Stimulated activated CD4-positive, alpha-beta T cell treated with anti-CD3 and anti-CD28 coated beads, TNF-alpha, amount 100 ng/mL, for 4 hours (primary cell): Measurements from ENCODE around the gene IL1RAPL1.
"Not testable (repeated sequence)": the region's sequence is repeated elsewhere in the genome, so short reads cannot be mapped to it uniquely, and the experiment has no call there.

Source experiments
- DNase-seq, 3 experiments: peaks; one replicate each; pipeline ENCODE4 v3.0.0-alpha.2; 2020; ENCODE audit warnings: low read depth in 3 of 3

The IL1RAPL1 gene

GRCh38 chrX:29274517-29274916 is 687.3 kb downstream of the IL1RAPL1 start:
- no peak for DNase-seq

- DNase-seq, result no peak
Observed at GRCh38 chrX:29275928-29276327, 688.7 kb downstream of the IL1RAPL1 start.

GRCh38 chrX:29281078-29281742 is 694.0 kb downstream of the IL1RAPL1 start:
- DNase-seq, result no peak

- DNase-seq, result no peak
Observed at GRCh38 chrX:29285664-29286063, 698.4 kb downstream of the IL1RAPL1 start.

GRCh38 chrX:29295987-29296680 is 708.9 kb downstream of the IL1RAPL1 start:
- no peak for DNase-seq

GRCh38 chrX:29297171-29297800 is 710.0 kb downstream of the IL1RAPL1 start:
- no peak for DNase-seq

GRCh38 chrX:29299684-29300083 is 712.4 kb downstream of the IL1RAPL1 start:
- DNase-seq, result no peak

GRCh38 chrX:29308726-29309125 is 721.5 kb downstream of the IL1RAPL1 start:
- DNase-seq, result no peak

- DNase-seq, result no peak
Observed at GRCh38 chrX:29315931-29316330, 728.7 kb downstream of the IL1RAPL1 start.

GRCh38 chrX:29318012-29318411 is 730.8 kb downstream of the IL1RAPL1 start:
- no peak for DNase-seq

- not testable (repeated sequence) for DNase-seq
Observed at GRCh38 chrX:29332429-29332828, 745.2 kb downstream of the IL1RAPL1 start.

- DNase-seq, result not testable (repeated sequence)
Observed at GRCh38 chrX:29333091-29333490, 745.8 kb downstream of the IL1RAPL1 start.

- no peak for DNase-seq
Observed at GRCh38 chrX:29348288-29348687, 761.0 kb downstream of the IL1RAPL1 start.

- no peak for DNase-seq
Observed at GRCh38 chrX:29359276-29359675, 772.0 kb downstream of the IL1RAPL1 start.

GRCh38 chrX:29374765-29375164 is 787.5 kb downstream of the IL1RAPL1 start:
- DNase-seq, result not testable (repeated sequence)

GRCh38 chrX:29376584-29376983 is 789.3 kb downstream of the IL1RAPL1 start:
- no peak for DNase-seq

GRCh38 chrX:29382811-29383210 is 795.6 kb downstream of the IL1RAPL1 start:
- DNase-seq, result no peak

GRCh38 chrX:29388509-29388908 is 801.3 kb downstream of the IL1RAPL1 start:
- DNase-seq, result no peak

GRCh38 chrX:29397506-29397905 is 810.3 kb downstream of the IL1RAPL1 start:
- DNase-seq, result no peak

- no peak for DNase-seq
Observed at GRCh38 chrX:29407357-29407756, 820.1 kb downstream of the IL1RAPL1 start.

GRCh38 chrX:29419774-29420553 is 832.7 kb downstream of the IL1RAPL1 start:
- no peak for DNase-seq

- DNase-seq, result no peak
Observed at GRCh38 chrX:29422034-29422433, 834.8 kb downstream of the IL1RAPL1 start.
